IPS-18c (cell line): Measurements from ENCODE around the gene IQSEC2.

Experiments
- H3K4me3 ChIP-seq: 2 replicates; pipeline ENCODE4 v1.7.0; 2013; ENCODE audit warnings: low read depth, mild to moderate bottlenecking, low read length, moderate library complexity; ENCODE audit not compliant: insufficient read depth
- H3K9me3 ChIP-seq: one replicate; pipeline ENCODE4 v1.6.1; 2013; ENCODE audit warnings: mild to moderate bottlenecking, low read length, moderate library complexity; ENCODE audit not compliant: control insufficient read depth, insufficient read depth

Gene IQSEC2

DNA sequence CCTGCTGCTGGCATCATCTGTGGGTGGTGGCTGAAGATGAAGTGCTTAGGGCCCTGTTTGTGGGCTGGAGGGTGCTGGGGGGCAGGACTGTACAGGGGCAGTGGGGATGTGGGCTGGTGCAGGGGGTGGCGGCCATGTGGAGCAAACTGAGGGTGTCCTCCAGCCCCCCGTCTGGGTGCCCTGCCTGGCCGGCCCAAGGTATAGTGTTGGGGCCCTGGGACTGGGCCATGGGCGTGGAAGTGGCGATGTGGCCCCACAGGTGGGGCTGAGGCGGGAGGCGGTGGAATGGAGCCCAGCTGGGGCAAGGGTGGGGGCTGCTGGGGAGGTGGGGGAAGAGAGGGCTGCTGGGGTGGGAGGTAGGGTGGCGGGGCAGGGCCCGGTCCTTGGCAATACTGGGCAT, 46.9 kb downstream of the IQSEC2 start:
- Histone ChIP-seq H3K4me3 (no peak overlapping the region), H3K9me3 (no peaks in the 10 kb centered on the region)

DNA sequence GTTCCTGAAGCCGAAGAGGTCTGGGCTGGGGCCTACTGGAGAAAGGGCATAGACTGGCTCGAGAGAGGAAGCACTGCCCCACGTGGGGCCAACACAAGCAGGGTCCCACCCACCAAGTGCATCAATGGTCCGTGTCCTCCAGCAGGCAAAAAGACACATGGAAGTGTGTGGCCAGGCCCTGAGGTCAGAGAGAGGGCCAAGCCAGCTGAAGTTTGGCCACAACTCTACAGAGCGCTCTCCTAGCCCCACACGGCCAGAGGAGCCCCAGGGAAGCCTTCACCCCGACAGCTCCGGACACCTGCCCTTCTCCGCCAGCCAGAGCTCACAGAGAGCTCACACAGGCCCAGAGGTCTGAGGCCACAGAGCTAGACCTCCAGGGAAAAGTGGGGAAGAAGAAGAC, 47.8 kb downstream of the IQSEC2 start:
- Histone ChIP-seq H3K9me3 (no peaks in the 10 kb centered on the region), H3K4me3 (no peak overlapping the region)

DNA sequence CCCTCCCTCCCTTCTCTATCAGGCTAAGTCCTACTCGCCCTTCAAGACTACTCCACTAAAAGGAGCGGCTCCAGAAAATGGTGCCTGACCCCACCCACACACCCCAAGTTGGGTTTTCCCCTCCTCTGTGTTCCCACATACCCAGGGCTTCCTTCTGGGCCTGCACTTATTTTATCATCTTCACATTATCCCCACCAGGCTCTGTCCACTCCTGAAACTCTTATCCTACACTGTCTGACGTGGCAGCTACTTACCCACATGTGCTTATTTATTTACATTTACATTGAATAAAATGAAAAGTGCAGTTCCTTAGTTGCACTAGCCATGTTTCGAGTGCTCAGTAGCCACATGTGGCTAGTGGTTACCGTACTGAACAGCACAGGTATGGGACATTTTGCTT, 51.3 kb downstream of the IQSEC2 start:
- H3K9me3 ChIP-seq = no peaks in the 10 kb centered on the region

DNA sequence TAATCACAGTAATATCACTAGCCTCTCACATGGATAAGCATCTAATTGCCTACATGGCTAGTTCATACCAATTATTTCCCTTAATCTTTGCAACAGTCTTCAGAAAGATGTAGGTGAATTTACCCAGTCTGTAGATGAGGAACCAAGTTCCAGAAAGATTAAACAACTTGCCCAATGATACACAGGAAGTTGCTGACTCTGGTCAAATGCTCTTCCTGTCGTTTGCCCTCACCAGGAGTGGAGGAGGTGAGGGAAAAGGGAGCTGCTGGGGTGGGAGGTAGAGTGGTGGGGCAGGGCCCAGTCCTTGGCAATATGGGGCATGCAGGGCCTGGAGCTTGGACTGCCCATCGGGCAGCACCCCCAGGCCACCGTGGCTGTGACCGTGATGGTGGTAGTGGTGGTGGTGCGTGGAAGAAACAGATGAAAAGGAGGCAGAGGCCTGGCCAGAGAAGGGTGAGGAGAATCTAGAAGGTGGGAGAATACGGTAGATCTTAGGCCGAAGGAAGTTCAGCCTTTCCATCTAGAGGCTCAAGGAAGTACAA, 54.1 kb downstream of the IQSEC2 start:
- H3K9me3 ChIP-seq = no peaks in the 10 kb centered on the region

More for the DNA sequence above, 51.3 kb downstream of the IQSEC2 start:
- H3K4me3 ChIP-seq = no peak overlapping the region

DNA sequence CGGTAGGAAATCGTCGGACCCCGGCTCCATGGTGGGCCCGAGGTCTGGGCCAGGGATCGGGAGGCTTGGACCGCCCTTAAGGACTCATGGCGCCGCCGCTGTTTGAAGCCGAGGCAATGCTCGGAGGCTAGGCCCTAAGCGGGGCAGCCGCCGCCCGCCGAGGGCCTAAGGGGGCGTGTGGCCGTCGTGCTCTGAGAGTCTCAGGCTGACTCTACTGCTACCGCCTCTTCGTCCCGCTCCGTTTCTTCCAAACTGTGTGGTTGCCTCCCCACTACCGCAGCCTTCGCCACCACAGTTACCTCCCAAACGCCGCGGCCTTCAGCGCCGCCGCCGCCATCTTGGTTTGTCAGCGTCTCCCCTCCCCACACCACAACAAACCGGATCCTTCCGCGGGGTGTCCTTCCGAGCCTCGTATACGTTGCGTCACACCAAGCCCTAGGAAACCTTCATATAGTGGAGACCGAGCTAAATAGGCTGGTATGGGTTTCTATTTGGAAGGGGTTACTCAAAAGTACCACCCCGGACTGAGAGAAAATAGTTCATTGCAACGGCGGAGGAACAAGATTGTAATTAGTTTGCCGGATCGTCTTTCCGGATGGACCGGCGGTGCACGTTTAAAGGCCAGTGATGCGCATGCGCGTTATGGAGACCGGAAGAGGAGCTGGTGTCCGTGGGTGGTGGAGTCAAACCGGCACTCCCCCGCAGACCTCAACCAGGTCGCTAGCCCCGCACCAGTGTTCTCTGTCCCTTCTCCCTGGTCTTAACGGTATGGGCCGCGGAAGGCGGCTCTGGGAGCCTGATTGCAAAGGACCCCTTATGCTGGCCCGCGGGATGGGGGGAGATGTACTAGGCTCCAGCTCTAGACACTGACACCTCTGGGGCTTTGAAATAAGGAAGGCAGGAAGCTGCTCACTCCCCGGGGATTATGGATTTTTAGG, 56.3 kb downstream of the IQSEC2 start, which contains the start of gene KDM5C:
Gene KDM5C, minus strand, starts transcription at position 348 of the 938 bp plus-strand sequence. Its CDS starts 318 bp downstream, at position 30.
- no peaks in the 10 kb centered on the region for H3K9me3 ChIP-seq
- H3K4me3 ChIP-seq = peak within 1 kb of the TSS; percentile 97

More for the DNA sequence above, 54.1 kb downstream of the IQSEC2 start:
- no peak overlapping the region for H3K4me3 ChIP-seq

DNA sequence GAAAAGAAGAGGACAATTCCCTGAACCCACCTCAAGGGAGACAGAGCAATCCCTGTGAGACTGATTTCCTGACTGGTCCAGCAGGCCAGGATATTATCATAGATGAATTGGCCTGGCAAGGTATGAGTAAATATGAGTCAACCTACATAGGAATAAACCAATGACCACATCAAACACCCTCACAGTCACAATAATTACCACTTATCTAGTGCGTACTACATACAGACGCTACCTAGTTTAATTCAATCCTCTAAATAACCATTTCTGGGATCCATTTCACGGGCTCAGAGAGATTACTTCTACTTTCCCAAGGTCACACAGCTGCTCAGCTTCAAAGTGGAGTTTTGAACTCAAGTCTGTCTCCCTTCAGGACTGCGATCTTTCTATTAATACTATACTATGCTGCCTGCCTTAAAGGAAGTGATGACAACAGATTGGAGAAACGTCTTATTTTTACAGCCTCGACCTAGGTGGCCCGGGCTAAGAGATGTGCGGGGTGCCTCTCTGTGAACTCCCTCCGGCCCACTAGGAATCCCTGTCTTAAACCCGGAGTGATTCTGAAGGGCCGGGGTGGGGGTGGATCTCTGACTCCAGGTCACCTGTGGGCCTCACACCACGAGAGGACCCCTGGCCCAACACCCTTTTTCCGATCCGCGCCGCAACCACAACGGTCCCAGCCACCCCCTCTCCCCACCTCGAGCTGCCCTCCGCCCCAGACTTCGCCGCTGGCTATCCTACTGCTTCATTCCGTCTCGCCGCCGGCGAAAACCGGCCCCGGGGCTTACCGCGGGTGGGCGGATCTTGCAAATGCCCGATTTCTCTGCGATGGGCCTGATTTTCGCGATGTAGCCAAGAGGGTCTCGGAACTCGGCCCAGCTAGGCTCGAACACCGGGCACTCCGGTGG, 57.2 kb downstream of the IQSEC2 start:
- Histone ChIP-seq H3K9me3 (no peaks in the 10 kb centered on the region), H3K4me3 (peak overlapping the region; percentile 97)

DNA sequence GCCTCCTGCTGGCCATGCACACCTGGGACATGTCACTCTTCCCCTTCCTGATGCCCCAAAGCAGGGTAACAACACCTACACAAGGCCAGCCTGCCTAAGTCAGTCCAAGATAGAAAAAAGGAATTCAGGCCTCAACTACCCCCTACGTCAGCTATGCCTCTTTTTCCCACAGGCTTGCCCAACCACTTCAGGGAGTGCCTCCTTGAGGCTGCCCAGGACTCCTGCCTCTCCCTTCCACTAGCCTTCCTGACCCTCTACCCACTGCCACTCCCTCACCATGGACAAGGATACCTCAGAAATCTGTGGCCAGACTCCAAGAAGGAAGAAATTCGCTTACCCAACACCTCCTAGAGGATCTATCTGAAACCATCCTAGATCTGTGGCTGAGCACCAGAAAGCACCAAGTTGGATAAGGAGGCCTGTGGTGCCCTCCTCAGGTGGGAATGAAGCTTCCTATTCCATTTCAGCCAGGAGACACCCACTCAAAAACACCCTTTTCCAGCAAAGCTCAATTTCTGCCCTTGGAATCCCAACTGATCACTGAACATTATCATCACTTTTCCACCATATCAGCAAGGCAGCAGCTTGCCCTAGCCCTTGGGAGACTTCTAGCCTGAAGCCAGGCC, 58.2 kb downstream of the IQSEC2 start:
- Histone ChIP-seq H3K9me3 (no peaks in the 10 kb centered on the region), H3K4me3 (peak overlapping the region; percentile 97)
